Right lobe of liver (tissue), 6 donors: ENCODE results near the gene MIDN. TPM values are rescaled to one million over a fixed set of nuclear protein-coding genes. Genes with fewer than 3 reads are reported as not detected.
"Not testable (repeated sequence)": the region's sequence is repeated elsewhere in the genome, so short reads cannot be mapped to it uniquely, and the experiment has no call there.

Experiments used
- ATAC-seq, 4 donors: fragments of 200-7000 bp; cut with Tn5 transposase; one replicate each; pipeline ENCODE4 v1.9.1; 2020; ENCODE audit warnings: mild to moderate bottlenecking in 4 of 4, moderate library complexity in 4 of 4
- DNase-seq, 3 donors: peaks; one replicate each; pipeline ENCODE4 v3.0.0-alpha.2; 2020
- H3K27ac ChIP-seq, 3 donors: fragments of 200-600 bp; one replicate each; pipeline ENCODE4 v1.8.0; 2022
- H3K27me3 ChIP-seq, 2 donors: fragments of 200-600 bp; one replicate each; pipeline ENCODE4 v1.8.0; 2022
- H3K36me3 ChIP-seq, 4 donors: fragments of 200-600 bp; sonication (generic) in 1 of 4; one replicate each; pipeline versions ENCODE4 v1.5.1 to v1.8.0; 2017 to 2022; ENCODE audit warnings: control low read depth in 1 of 4
- H3K4me1 ChIP-seq, 4 donors: fragments of 200-600 bp; sonication (generic) in 1 of 4; one replicate each; pipeline versions ENCODE4 v1.5.1 to v1.8.0; 2017 to 2022; ENCODE audit warnings: control low read depth in 1 of 4
- H3K4me3 ChIP-seq, 3 donors: fragments of 200-600 bp; one replicate each; pipeline ENCODE4 v1.8.0; 2022
- H3K9me3 ChIP-seq, 4 donors: fragments of 200-600 bp; sonication (generic) in 1 of 4; one replicate each; pipeline versions ENCODE4 v1.5.1 to v1.8.0; 2017 to 2022; ENCODE audit warnings: control low read depth in 1 of 4
- CTCF ChIP-seq, 4 donors: fragments of 200-600 bp in 3 of 4; fragments of 450-650 bp in 1 of 4; IDR thresholded peaks; one replicate each; pipeline versions ENCODE4 v1.5.1 to v1.8.0; 2016 to 2022; ENCODE audit warnings: antibody characterized with exemption in 4 of 4, mild to moderate bottlenecking in 2 of 4
- POLR2A ChIP-seq: fragments of 450-650 bp; IDR thresholded peaks from one replicate; pipeline ENCODE4 v1.6.1; 2017; ENCODE audit warnings: antibody characterized with exemption, mild to moderate bottlenecking
- WGBS: methylation state at CpG from one replicate; pipeline ENCODE4 v1.1.6; 2018; ENCODE audit warnings: low coverage, low lambda C conversion rate; ENCODE audit not compliant: insufficient coverage; ENCODE audit errors: missing lambda C conversion rate; 5-methylcytosine and 5-hydroxymethylcytosine counted together
- intact Hi-C, 2 donors: fragments of 100-400 bp; cut with DNase I; formaldehyde crosslinking; loops; one replicate each; pipeline versions ENCODE4 v1.11.2 to v1.14.1; 2022
- total RNA-seq, 6 experiments: library from RNA; depleted of rRNA in 2 of 6; stranded (reverse); fragments of >200 nt in 2 of 6; fragmentation: NEBNext Ultra II Directional in 3 of 6; extraction: Animal tissue kit (Norgen Biotek cat#: 25700) in 3 of 6; gene quantifications; one replicate each; pipeline versions ENCODE4 v1.1.0 to v1.2.4, GENCODE V29; 2016 to 2023
- donor health status: DM: no; HTN: yes; CAD: no.
- donor health status: DM: no; HTN: no; CAD: no.
- donor health status: DM: no; HTN: no; CAD: no.
- donor health status: DM: no; HTN: yes; CAD: no.
- donor health status: DM: no; HTN: yes; CAD: no.

The MIDN gene
- total RNA-seq, 6 experiments from 2014 or later: 22.3 to 55.1 (median 29.3) TPM

GRCh38 chr19:1206150-1206863 lies 42.1 kb upstream of the MIDN start:
- H3K27me3 ChIP-seq: no peaks in the 10 kb centered on the region
- H3K9me3 ChIP-seq: no peaks in the 10 kb centered on the region
- ATAC-seq (no peak), DNase-seq (peak in 2 of 3 donors; percentile 39 to 52)
- H3K4me3 ChIP-seq: peak overlapping the region; percentile 55 to 70 (median 58)
- TF ChIP-seq POLR2A (no peak), CTCF (IDR thresholded peaks at IDR 0.05) (no peak)
- H3K36me3 ChIP-seq: peaks cover 0 to 2% (median 0%) of the 10 kb centered on the region in 4 donors
- peak overlapping the region; percentile 16 to 80 (median 73) for H3K27ac ChIP-seq
- under 1% methylated on average over 12 of the region's 78 CpGs for WGBS
- intact Hi-C loops: no loop called here
- peaks cover 0 to 39% (median 19%) of the 10 kb centered on the region in 4 donors for H3K4me1 ChIP-seq

GRCh38 chr19:1206864-1207450 lies 41.4 kb upstream of the MIDN start:
- ATAC-seq (peak; percentile 0 to 8 (median 4)), DNase-seq (peak in 2 of 3 donors; percentile 54 to 58)
- Histone ChIP-seq H3K27me3 (no peaks in the 10 kb centered on the region), H3K9me3 (no peaks in the 10 kb centered on the region), H3K4me1 (peaks cover 0 to 46% (median 21%) of the 10 kb centered on the region in 4 donors), H3K36me3 (peaks cover 0 to 2% (median 0%) of the 10 kb centered on the region in 4 donors), H3K4me3 (peak overlapping the region; percentile 55 to 70 (median 58)), H3K27ac (peak overlapping the region; percentile 16 to 80 (median 73))
- no peak for TF ChIP-seq POLR2A
- no peak for TF ChIP-seq CTCF (IDR thresholded peaks at IDR 0.05)
- under 1% methylated on average over 32 of the region's 38 CpGs for WGBS
- intact Hi-C loops: no loop called here

GRCh38 chr19:1208830-1209229 lies 39.6 kb upstream of the MIDN start:
- H3K4me1 ChIP-seq: peaks cover 0 to 44% (median 21%) of the 10 kb centered on the region in 4 donors
- intact Hi-C loops, H3K27ac ChIP-seq, H3K36me3 ChIP-seq, ATAC-seq, H3K9me3 ChIP-seq, DNase-seq, H3K4me3 ChIP-seq, H3K27me3 ChIP-seq: not testable (repeated sequence)
- WGBS: 43% methylated on average over 2 of the region's 10 CpGs

- H3K4me1 ChIP-seq: peaks cover 0 to 49% (median 22%) of the 10 kb centered on the region in 4 donors
- 100% methylated on average over 3 of the region's 13 CpGs for WGBS
- intact Hi-C loops: no loop called here
- no peaks in the 10 kb centered on the region for H3K27me3 ChIP-seq
- peak in 1 of 3 donors; percentile 17 for DNase-seq
- H3K36me3 ChIP-seq: peaks cover 0 to 2% (median 0%) of the 10 kb centered on the region in 4 donors
- no peak overlapping the region for H3K27ac ChIP-seq
- no peak overlapping the region for H3K4me3 ChIP-seq
- ATAC-seq: no peak
- TF ChIP-seq POLR2A (no peak), CTCF (IDR thresholded peaks at IDR 0.05) (no peak)
- no peaks in the 10 kb centered on the region for H3K9me3 ChIP-seq
Measured at GRCh38 chr19:1210227-1210538, 38.2 kb upstream of the MIDN start.
